Activated naive CD4-positive, alpha-beta T cell treated with Interleukin-2 at 50 U/mL for 16 hours (primary cell): Measurements from ENCODE around the gene LRP11.
"Not testable (repeated sequence)": the region's sequence is repeated elsewhere in the genome, so short reads cannot be mapped to it uniquely, and the experiment has no call there.

ENCODE experiments used
- DNase-seq: peaks from one replicate; pipeline ENCODE4 v3.0.0-alpha.2; 2020

The LRP11 gene

GRCh38 chr6:149897855-149898744, 33.9 kb upstream of the LRP11 start, which contains the start of gene RAET1E:
Gene RAET1E, minus strand, starts transcription at chr6:149898113. Its CDS starts 7,212 bp downstream, at chr6:149890901.
- DNase-seq: no peak

DNA sequence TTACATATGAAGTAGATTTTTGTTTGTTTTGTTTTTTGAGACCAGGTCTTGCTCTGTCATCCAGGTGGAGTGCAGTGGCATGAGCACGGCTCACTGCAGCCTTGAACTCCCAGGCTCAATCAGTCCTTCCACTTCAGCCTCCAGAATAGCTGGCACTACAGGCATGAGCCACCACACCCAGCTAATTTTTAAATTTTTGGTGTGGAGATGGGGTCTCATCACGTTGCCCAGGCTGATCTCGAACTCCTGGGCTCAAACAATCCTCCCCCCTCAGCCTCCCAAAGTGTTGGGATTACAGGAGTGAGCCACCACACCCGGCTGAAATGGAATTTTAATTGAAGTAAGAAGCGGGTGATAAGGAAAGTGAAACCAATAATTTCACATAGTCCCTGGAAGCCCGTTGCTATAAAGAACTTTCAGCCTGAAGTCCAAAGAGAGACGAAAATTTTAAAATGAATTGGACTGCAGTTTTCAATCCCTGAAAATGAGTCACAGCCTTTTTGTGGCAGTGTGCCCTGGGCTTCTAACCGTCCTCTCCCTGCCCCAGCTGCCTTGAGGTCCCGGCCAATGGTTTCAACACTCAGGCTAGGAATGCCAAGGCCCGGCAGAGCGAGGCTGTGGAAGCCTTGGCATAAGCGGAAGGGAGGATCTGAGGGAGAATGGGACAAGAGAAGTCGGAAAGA, 33.0 kb upstream of the LRP11 start:
- no peak for DNase-seq

- DNase-seq: no peak
These were observed 32.3 kb upstream of the LRP11 start for GRCh38 chr6:149896491-149896890.

- DNase-seq: peak; percentile 25
These were observed 31.7 kb upstream of the LRP11 start for GRCh38 chr6:149895833-149896271.

- no peak for DNase-seq
These were observed 31.0 kb upstream of the LRP11 start for GRCh38 chr6:149895048-149895590.

GRCh38 chr6:149891864-149892263, 27.7 kb upstream of the LRP11 start:
- DNase-seq: not testable (repeated sequence)

DNA sequence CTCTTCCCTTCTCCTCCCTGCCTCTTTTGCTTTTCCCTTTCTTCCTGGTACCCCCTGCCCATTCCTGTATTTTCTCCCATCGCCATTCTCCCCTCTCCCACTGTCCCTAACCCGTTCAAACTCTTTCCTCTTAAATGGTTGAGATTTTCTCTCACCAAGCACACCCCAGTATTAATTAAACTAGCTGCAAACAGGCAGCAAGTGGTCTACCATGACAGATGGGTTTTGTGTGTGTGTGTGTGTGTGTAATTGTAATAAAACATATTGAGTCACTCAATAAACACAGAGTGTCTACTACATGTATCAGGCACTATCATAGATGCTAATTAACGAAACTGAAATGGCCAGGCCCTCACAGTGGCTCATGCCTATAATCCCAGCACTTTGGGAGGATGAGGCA, 27.1 kb upstream of the LRP11 start:
- DNase-seq: no peak

GRCh38 chr6:149890629-149891045, 26.5 kb upstream of the LRP11 start:
- DNase-seq: no peak

DNA sequence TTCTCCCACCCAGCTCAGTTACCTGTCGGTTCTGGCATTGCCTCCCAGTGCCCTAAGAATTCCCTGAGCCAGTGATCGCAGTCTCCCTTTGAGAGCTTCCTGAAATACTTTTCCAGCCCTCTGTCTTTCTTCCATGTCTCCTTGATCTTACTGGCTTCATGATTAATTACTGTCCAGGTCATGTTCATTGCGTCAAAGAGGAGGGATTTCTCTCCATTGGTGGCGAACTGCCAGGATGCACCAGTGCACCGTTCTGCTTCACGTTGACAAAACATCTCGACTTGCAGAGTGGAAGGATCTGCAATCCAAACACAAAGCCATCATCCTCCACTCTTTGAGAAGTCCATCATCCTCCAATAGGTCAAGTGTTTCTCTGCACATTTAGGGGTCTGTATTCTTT, 25.2 kb upstream of the LRP11 start:
- DNase-seq: no peak

GRCh38 chr6:149888659-149889058, 24.5 kb upstream of the LRP11 start:
- DNase-seq: no peak

- no peak for DNase-seq
These were observed 23.9 kb upstream of the LRP11 start for GRCh38 chr6:149888093-149888492.

- no peak for DNase-seq
These were observed 23.2 kb upstream of the LRP11 start for GRCh38 chr6:149887343-149887742.

GRCh38 chr6:149885888-149886287, 21.7 kb upstream of the LRP11 start:
- DNase-seq: no peak

DNA sequence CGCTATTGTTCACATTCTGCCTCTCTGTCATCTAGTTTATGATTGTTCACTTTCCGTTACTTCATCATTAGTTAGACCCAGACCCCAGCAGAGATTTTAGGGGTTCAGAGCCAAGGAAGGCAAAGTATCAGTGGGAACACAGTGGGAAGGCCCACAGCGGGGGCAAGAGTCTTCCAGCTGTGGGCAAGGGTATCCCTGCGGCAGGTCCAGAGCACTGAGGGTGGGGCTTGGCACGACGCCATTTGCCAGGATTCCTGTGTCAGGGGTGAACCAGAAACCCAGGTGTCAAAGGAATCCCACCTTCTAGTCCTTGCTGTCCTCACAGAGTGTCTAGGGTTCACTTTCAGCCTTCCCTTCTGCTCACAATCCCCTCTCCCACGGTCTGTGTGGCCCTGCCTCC, 20.5 kb upstream of the LRP11 start:
- no peak for DNase-seq

DNA sequence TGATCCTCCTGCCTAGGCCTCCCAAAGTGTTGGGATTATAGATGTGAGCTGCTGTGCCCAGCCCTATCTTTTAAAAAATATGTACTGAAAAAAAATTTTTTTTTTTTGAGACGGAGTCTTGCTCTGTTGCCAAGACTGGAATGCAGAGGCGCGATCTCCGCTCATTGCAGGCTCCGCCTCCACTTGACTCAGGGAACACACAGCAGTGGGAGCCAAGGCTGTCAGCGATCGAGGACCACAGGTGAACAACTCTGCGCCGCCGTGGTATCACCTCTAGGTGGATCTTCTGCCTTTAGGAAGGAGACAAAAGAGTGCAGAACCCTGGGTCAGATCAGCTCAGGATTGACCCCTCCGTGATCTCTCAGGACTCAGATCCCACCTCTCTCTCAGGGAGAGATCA, 20.1 kb upstream of the LRP11 start:
- DNase-seq: no peak

- DNase-seq: no peak
These were observed 17.7 kb upstream of the LRP11 start for GRCh38 chr6:149881860-149882259.

GRCh38 chr6:149881066-149881766, 17.1 kb upstream of the LRP11 start:
- DNase-seq: no peak

- DNase-seq: no peak
These were observed 13.5 kb upstream of the LRP11 start for GRCh38 chr6:149877659-149878058.

- no peak for DNase-seq
These were observed 12.2 kb upstream of the LRP11 start for GRCh38 chr6:149876241-149876933.

GRCh38 chr6:149872233-149872632, 8.1 kb upstream of the LRP11 start:
- DNase-seq: no peak

- DNase-seq: no peak
These were observed 7.0 kb upstream of the LRP11 start for GRCh38 chr6:149871182-149871581.

GRCh38 chr6:149869275-149869892, 5.2 kb upstream of the LRP11 start:
- DNase-seq: no peak
